Vagina (tissue), 2 donors: Measurements from ENCODE around the gene MAD1L1.

Experiments used
- CTCF ChIP-seq, 3 experiments: fragments of 450-650 bp in 2 of 3; fragments of 200-600 bp in 1 of 3; sonication (generic) in 1 of 3; IDR thresholded peaks; one replicate each; pipeline ENCODE4 v1.5.1; 2017 to 2019; ENCODE audit warnings: antibody characterized with exemption in 3 of 3, mild to moderate bottlenecking in 2 of 3, moderate library complexity in 2 of 3
- POLR2AphosphoS5 ChIP-seq, 2 donors: sonication (generic); formaldehyde crosslinking; IDR thresholded peaks; one replicate each; pipeline ENCODE4 v1.9.0; 2017; ENCODE audit warnings: antibody characterized with exemption in 2 of 2, mild to moderate bottlenecking in 2 of 2, low read depth in 1 of 2; ENCODE audit not compliant: insufficient read depth in 1 of 2

- TF ChIP-seq CTCF (IDR thresholded peaks at IDR 0.05) (no peak), POLR2AphosphoS5 (IDR thresholded peaks at IDR 0.05; ENCODE audit: insufficient read depth in 1 of 2, low read depth in 1 of 2) (no peak)
Observed at GRCh38 chr7:1869452-1870130, 363.2 kb downstream of the MAD1L1 start.
